Left renal cortex interstitium (tissue), 4 donors: ENCODE measurements around the gene SKIL. TPM values are rescaled to one million over a fixed set of nuclear protein-coding genes. Genes with fewer than 3 reads are reported as not detected.

ENCODE experiments used
- DNase-seq, 4 donors: peaks; one replicate each; pipeline ENCODE4 v3.0.0-alpha.2; 2013; ENCODE audit warnings: low read depth in 4 of 4, low spot score in 2 of 4, missing footprints in 1 of 4
- polyA plus RNA-seq, 4 donors: library from polyadenylated mRNA; unstranded; fragments of 120-200 nt; gene quantifications; one replicate each; pipeline ENCODE4 v1.2.1, GENCODE V29; 2013; ENCODE audit not compliant: insufficient read length in 4 of 4

The SKIL gene
- polyA plus RNA-seq, 4 donors, result 39.8 to 59.4 (median 42.7) TPM

DNA sequence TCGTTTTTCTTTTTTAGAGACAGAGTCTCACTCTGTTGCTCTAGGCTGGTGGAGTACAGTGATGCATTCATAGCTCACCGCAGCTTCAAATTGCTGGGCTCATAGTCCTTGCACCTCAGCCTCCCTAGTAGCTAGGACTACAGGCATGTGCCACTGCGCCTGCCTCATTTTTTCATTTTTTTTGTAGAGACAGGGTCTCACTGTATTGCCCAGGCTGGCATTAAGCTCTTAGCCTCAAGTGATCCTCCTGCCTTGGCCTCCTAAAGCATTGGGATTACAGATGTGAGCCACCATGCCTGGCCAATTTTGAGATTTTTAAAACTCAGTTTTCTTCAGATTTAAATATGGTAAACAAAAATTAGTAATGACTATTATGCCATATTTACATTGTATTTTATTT lies 29.0 kb downstream of the SKIL start:
- no peak for DNase-seq

DNA sequence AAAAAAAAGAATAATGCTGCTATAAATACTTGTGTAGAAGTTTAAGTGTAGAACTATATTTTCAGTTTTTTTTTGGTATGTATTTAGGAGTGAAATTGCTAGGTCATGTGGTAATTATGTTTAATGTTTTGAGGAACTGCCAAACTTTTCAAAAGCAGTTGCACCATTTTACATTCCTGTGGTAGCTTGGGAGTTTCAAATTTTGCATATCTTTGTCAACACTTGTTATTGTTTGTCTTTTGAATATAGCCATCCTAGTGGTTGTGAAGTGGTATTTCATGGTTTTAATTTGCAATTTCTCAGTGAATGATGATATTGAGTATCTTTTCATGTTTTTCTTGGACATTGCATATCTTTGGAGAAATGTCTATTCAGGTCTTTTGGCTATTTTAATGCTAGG lies 30.4 kb downstream of the SKIL start:
- DNase-seq, result no peak

DNA sequence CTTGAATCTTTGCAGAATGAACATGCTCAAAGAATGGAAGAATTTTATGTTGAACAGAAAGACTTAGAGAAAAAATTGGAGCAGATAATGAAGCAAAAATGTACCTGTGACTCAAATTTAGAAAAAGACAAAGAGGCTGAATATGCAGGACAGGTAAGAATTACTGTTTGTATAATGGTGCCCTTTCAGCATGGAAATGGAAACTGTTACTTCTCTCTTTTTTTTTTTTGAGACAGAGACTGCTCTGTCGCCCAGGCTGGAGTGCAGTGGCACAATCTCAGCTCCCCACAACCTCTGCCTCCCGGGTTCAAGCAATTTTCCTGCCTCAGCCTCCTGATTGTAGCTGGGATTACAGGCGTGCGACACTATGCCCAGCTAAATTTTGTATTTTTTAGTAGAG lies 33.6 kb downstream of the SKIL start:
- DNase-seq, result no peak

DNA sequence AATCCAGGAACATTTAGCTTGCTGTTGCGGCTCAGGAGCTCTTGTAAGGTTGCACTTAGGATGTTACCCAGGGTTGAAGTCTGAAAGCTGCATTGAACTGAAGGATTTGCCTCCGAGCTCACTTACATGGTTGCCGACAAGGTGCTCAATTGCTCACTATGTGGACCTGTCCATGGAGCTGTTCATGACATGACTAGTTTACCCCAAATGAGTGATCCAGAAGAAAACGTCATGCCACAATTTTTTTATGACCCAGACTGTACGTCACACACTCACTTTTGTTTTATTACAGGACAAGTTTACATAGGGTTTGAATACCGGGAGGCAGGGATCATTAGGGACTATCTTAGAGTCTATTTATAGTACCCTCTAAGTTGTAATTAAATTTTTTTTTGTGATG lies 40.2 kb downstream of the SKIL start:
- no peak for DNase-seq

DNA sequence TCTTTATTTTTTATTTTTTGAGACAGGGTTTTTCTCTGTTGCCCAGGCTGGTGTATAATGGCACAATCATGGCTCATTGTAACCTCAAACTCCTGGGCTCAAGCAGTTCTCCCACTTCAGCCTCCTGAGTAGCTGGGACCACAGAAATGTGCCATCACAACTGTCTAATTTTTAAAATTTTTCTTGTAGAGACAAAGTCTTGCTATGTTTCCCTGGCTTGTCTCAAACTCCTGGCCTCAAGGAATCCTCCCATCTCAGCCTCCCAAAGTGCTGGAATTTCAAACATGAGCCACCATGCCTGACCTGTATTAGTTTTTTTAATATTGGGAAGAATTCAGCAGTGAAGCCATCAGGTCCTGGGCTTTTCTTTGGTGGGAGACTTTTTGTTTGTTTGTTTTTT lies 47.6 kb downstream of the SKIL start:
- no peak for DNase-seq

DNA sequence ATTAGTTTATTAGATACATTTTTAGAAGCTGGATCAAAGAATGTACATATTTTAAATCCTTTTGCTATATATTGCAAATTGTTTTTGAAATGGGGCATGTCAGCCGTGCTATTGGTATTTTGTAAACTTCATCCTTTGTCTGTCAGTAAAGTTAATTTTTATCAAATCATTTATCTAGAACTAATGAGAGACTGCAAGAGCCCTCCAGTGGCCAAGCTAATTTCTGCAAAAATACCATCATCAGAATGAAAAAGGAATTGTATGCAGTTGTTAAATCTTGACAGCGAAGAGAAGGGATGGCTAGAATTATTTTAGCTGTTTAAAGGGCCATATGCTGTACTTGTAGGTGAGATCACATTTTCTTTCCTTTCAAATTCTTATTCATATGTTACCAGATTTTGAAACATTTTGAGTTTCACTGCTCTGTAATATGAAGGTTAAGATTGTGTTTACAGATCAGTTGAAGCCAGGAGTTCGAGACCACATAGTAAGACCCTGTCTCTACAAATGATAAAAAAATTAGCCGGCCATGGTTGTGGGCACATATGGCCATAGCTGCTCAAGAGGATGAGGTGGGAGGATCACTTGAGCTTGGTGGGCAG lies 53.0 kb downstream of the SKIL start:
- no peak for DNase-seq

DNA sequence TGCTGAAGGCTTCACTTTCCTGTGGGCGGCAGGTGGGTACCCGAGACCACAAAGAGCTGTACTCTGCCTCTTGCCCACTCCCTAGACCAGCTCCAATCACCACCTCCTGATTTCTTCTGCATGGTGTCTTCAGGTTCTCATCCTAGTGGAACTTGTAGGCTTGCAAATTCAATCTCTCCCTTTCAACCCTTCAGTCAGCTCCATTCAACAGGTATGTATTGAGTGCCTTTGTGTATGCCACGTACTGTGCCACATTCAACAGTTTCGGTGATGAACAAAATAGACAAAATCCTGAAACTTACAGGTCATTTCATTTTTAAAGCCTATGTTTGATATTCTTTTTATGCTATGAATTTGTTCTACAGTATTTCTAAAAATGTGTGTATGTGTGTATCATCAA lies 55.8 kb downstream of the SKIL start:
- no peak for DNase-seq

DNA sequence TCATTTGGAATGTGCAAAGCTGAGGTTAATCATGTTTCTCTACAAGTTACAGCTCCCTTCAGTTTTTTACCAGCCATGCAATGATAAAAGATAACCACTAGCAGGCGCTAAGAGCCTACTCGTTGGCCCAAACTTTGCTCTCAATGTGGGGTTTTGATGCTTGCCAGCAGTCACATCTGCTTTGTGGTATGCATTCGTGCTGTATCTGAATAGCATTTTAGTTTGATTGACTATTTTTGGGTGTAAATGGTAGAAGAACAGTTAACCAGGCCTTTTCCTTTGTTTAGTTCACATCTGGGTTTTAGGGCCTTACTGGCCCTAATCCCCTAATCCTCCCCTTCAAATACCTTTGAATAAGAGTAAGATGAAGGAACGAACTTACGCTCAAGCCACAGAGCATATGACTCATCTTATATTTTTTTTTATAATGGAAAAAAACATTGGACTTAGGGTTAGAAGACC lies 56.7 kb downstream of the SKIL start:
- peak in 1 of 4 donors; percentile 74 for DNase-seq

DNA sequence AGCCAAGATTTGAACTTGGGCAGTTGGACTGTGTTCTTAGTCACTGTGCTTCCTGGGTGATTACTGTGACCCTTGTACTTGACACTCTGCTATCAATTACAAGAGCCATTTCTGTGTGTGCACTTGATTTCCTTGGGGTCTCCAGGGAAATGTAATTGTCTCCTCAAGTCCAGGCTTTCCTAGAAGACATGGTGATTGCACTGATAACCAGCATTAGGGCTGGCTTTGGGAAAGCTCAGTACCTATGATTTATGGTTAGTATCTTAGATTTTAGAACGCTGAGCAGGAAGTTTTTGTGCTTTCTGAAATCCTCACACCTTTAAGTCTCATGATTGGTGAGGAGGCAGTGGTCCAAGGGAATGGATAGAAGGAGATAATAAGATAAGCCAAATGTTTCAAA lies 59.6 kb downstream of the SKIL start:
- no peak for DNase-seq

DNA sequence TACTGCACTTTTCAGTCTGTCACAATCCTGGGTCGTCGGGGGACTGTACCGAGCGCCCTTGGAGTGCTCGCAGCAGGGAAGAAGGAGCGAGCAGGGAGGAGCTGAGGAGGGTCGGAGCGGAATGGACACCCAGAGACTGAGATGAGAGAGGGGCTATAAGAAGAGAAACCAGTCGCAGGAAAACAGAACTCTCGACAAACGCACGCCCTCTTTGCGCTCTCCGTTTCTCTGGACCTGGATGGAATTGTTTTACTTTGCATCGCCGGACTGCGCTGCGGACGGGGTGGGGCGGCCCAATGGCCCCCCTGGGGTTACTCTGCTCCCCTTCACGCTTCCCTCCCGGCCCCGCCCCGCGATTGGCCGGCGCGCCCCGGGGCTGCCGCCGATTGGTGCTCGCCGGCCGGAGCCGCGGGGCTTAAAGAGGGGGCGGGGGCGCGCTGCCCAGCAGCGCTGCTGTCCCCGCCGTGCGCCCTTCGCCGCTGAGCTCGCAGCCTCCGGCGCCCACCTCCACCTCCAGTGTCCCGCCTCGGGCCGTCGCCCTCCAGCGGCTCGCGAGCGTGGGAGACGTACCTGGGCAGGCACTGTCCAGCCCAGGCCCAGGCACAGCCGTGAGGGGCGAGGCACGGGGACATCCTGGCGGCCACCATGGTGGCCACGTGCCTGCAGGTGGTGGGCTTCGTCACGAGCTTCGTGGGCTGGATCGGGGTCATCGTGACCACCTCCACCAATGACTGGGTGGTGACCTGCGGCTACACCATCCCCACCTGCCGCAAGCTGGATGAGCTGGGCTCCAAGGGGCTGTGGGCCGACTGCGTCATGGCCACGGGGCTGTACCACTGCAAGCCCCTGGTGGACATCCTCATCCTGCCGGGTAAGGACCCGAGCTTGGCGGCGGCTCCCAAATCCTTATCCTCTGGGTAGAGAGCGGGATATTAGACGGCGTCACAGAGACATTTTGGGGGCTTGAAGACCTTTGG lies 61.2 kb downstream of the SKIL start, which contains the start of gene CLDN11:
Gene CLDN11, plus strand, starts transcription at position 447 of the 977 bp plus-strand sequence. Its CDS starts 199 bp downstream, at position 646.
- peak in 1 of 4 donors; percentile 68 for DNase-seq

DNA sequence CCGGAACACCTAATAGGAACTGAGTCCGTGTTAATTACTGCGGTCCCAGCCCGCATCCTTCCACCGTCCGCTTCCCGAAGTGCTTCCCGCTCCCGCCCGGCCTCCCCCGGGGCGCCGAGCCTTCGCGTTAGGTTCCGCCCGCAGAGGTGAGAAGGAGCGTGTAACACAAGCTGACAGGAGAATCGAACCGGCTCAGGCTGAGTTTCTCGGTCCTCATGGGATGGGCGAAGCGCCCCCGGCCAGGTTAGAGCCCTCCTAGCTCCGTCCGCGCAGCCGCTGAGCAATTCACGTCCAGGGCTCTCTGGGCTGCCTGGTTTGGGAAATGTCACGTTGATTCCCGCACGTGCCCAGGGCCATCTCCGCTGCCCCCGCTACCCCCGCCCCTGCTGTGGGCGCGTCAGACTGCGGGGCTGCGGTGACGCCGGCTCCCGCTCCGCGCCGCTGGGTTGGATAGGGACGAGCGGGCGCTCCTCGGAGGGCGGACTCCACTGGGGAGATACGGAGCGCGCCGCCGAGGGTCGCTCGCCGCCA lies 62.1 kb downstream of the SKIL start:
- DNase-seq, result no peak

DNA sequence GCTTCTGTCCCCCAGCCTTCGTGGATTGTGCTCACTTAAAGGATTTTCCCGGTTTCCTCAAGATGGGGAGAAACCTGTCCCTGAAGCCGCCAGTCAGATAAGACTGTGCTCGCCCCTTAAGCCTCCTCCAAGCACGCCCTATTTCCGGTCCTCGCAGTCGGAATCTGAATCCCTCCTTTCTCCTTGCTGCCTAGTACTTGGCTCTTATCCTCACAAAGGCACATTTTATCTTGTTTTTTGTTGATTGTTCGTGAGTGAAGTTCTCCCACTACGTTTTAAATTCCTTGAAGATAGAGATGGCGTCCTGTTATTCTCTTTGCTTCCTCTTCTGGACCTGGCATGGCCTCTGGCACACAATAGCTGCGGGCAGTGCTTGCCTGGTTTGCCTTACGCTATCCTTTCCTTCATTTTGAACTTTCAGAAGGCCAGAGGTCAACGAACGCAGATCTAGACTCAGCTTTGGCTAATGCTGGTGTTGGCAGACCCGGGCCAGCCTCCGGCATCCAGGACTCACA lies 62.8 kb downstream of the SKIL start:
- DNase-seq, result no peak

DNA sequence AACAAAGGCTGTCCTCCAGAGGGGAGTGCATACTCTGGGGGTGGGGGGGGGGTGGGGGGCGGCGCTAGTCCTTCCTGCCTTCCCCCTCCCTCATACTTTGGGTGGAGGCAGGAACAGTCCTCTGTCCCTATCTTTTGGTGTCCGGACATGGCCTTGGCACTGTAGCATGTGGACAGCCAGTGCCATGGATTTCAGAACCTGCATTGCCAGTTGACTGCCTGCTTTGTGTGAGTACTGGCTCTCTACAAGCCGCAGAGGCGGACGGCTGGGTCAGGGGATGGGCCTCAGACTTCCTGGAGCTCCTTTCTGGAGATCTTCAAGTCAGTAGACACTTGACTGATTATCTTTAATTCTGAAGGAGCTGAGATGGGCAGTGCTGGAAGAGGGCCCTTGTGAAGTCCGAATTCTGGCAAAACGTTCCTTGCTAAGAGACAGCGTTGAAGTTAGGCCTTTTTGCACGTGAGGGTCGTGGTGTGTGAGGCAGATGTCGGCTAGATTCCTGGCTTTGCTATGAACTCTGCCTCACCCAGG lies 63.7 kb downstream of the SKIL start:
- DNase-seq, result no peak

DNA sequence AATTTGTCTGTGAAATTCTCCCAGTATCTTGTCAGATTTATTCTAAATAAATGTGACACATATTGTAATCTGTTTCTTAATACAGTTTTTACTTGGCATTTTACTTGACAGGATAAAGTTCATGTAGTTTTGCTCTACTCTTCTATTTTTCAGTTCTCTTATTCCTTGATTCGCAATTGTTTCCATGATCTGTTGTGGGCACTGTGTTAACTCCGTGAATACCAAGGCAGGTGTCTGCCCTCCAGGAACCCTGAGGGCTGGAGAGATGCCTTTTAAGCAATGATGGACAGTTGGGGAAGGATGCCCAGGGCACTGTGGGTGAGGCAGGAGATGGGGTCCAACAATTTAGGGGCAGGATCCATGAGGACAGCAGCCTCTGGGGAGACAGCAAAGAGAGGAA lies 64.2 kb downstream of the SKIL start:
- no peak for DNase-seq

DNA sequence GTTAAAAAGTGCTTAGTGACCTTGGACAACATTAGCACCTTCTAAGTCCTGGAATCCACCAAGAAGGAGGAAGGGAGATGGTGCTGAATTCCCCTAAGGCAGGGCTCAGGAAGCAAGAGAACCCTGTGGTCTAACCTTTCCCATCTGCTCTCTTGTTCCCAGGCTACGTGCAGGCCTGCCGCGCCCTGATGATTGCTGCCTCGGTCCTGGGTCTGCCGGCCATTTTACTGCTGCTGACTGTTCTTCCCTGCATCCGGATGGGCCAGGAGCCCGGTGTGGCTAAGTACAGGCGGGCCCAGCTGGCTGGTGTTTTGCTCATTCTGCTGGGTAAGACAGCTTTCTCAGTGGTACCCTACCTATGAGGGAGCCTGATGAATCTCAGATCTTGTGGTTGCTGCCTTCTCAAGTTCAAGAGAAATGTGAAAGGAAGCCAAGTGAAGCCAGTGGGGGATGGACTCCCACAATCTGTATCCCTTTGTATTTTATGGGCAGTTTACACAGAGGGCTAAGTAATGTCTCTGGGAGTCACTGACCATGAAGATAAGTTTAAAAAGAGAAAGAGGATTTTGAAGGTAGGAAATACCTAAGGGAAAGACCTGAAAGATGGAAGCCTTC lies 65.6 kb downstream of the SKIL start:
- DNase-seq, result no peak

DNA sequence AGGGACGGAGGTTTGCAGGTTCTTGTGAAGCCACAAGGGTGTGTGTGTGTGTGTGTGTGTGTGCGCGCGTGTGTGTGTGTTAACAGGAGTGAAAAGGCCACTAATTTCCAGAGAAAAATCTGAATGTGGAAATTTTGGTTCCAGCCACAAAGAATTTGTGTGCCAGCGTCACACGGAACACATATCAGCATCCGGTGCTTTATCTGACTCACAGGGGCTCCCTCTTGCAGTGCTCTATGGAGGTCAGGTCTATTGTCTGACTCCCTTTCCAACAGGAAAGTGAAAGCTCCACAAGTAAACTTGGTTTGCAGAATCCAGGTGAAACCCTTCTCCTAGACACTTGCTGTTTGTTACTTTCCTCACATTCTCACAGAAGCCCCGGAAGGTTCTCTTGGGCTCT lies 67.4 kb downstream of the SKIL start:
- DNase-seq, result no peak

DNA sequence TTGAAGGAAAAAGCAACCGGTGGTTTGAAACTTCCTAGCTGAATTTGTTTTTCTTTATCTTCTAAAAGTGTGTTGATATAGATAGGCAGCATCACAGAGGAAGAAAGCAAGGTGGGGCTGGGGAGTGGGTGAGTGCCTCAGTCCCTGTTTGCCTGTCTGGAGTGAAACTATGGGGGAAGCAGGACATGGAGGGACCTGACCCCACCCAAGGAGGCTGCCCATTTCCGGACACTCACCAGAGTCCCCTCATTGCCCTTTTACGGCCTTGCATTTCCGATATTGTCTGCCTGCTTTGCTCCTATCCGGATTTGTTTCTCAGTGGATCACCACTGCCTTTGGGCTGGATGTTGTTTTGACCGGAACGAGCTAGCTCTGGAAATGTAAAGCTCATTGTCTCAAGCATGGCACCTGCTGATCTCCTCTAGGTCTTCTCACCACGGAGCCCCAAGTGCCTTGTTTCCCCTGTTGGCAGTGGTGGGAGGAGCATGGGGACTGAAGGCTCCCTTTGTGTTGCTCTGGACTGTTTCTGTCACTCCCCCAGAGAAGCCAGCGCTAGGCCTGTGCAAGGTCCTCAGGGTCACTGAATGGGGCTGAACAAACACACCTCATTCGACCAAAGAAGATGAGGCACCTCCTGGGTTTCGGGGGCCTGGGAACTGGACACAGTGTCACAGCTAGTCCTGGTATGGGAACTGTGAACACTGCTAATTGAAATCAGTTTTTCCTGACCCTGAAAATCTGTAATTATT lies 68.2 kb downstream of the SKIL start:
- no peak for DNase-seq

DNA sequence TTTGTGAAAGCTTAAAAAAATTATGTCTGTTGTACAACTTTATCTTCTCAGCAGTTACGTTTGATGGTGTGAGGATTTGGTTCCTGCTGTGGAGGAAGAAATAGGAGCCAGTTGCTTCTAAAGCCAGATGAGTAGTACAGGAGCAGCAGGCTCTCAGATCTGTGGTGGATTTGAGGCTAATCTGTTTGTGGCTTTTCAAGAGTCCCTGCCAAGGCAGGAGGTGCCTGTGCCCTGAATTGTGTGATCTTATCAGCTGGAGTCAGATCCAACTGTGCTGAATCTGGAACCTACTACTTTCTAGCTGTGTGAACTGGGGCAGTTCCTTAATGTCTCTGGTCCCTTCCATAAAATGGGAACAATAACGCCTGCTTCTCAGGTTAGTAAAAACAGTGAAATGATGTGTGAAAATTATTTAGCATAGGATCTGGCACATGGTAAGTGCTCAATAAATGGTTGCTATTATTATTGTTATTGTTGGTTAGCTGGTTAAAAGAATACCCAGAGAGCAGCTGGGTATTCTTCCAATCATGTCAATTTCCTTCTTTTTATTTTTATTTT lies 68.8 kb downstream of the SKIL start:
- DNase-seq, result no peak

DNA sequence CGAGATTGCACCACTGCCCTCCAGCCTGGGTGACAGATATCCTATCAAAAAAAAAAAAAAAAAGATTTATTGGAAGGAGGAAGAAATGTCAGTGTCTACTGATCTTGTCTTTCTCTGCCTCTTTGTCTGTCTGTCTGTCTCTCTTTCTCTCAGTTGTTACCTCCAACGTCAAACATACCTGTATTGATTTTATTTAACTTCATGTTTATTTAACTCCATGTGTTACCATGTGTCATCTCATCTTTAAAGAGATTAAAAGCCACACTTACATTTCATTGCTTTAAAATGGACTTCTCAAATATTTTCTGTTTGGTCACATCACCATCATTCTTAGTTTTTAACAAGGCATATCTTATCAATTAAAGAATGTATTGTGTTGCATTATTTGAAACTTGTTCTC lies 70.6 kb downstream of the SKIL start:
- no peak for DNase-seq

DNA sequence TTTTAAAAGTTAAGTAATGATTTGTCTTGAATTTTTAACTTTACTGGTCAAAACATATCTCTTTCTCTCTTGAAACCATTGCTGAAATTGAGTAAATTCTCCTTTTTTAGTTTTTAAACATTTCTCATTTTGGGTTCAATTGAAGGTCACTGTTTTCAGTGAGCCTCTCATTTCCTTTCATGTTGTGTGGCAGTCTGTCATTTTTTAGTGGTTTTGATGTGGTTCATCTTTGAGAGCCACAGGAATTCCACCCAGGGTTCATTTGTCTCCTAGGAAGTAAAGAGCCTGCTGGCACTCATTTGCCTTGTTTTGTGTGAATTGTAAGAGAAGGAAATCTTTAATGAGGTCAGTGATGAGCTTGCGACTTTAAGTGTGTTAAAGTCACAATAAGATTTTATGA lies 71.5 kb downstream of the SKIL start:
- no peak for DNase-seq
